GM21737 (cell line): ENCODE results near the gene SH3PXD2A.

ENCODE experiments used
- ATAC-seq: cut with Tn5 transposase; IDR thresholded peaks from one replicate; pipeline ENCODE4 v1.9.1; 2021; ENCODE audit warnings: mild to moderate bottlenecking, moderate library complexity; ENCODE audit not compliant: unreplicated experiment

The SH3PXD2A gene

DNA sequence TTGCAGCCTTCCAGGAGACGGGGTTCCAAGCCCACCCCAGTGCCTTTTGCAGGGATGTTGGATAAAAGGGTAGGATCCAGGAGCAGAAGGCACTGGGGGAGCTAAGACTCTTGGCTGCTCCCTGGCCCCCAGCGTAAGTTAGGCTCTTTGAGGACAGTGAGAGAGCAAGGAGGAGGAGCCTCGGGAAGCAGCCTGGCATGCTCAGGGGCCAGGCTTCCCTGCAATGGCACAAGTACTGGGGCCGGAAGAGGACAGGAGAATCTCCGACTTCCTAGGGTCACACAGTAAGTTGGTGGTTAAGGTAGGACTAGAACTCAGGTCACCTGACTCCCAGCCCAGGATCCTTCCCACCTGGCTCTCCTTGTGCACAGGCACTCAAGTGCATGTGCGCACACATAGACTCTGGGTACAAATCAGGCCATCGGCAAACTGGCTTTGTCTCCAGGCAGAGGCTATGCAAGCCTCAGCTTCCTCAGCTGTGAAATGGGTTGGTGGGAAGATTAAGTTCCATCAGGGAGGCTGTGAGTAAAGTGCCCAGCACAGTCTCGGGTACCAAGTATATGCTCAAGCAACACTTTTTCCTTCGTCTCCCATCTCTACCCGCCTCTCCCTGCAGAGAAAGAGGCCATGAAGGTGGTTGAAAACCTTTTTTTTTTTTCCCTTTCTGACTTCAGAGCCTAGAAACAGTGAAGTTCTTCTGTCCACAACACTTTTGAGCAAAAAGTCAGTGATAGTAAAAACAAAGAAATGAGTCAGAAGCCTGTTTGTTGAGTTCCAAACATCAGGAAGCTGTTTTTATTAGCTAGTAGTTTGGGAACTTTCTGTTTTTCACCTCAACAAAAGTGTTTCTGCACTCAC is 282.8 kb downstream of the SH3PXD2A start:
- no peak for ATAC-seq

- no peak for ATAC-seq
These were observed 283.8 kb downstream of the SH3PXD2A start for GRCh38 chr10:103571656-103571975.

DNA sequence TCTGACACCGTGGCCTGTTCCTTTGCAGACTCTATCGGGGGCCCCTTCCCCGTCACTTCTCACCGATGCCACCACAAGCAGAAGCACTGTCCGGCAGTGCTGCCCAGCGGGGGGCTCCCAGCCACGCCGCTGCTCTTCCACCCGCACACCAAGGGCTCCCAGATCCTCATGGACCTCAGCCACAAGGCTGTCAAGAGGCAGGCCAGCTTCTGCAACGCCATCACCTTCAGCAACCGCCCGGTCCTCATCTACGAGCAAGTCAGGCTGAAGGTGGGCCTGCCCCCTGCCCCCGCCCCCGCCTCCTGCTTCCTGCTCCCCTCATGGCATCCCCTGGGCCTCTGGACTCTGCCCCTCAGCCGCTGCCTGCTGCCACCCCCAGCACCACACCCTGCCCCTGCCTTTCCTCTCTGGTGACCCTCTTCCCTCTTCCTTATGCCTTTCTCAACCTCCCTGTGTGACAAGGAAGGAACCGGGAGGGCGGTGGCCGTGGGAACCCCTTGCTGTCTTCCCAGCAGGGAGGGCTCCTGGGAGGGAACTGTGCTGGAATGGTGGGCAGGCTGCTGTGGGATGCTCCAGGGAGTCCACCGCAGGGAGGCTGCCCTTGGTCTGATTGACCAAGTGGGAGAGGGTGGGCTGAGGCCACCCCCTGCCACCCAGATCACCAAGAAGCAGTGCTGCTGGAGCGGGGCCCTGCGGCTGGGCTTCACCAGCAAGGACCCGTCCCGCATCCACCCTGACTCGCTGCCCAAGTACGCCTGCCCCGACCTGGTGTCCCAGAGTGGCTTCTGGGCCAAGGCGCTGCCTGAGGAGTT is 284.3 kb downstream of the SH3PXD2A start:
- ATAC-seq = no peak

DNA sequence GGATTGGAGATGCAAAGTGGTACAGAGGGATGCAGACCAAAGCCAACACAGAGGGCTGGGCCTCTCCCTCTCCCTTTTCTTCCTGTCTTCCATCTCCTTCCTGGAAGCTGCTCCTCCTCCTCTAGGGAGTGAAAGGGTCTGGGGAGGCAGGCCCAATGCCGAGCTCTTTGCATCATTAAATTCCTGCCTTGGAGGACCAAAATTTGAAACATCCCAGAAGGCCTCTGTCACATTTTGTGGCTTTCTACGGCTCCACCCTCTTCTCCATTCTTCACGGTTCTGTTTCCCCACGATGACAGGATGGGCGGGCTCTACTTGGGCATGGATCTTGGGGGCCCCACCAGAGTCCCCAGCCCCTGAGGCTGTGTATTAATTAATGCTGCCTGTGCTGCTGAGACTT is 285.5 kb downstream of the SH3PXD2A start:
- no peak for ATAC-seq

- no peak for ATAC-seq
These were observed 286.9 kb downstream of the SH3PXD2A start for GRCh38 chr10:103568505-103568904.

- no peak for ATAC-seq
These were observed 288.8 kb downstream of the SH3PXD2A start for GRCh38 chr10:103566536-103566935.

GRCh38 chr10:103564776-103565520 is 290.4 kb downstream of the SH3PXD2A start:
- no peak for ATAC-seq

GRCh38 chr10:103564116-103564501 is 291.3 kb downstream of the SH3PXD2A start:
- ATAC-seq = no peak

GRCh38 chr10:103563231-103564115 is 291.9 kb downstream of the SH3PXD2A start:
- no peak for ATAC-seq

- ATAC-seq = no peak
These were observed 293.0 kb downstream of the SH3PXD2A start for GRCh38 chr10:103562383-103562782.

DNA sequence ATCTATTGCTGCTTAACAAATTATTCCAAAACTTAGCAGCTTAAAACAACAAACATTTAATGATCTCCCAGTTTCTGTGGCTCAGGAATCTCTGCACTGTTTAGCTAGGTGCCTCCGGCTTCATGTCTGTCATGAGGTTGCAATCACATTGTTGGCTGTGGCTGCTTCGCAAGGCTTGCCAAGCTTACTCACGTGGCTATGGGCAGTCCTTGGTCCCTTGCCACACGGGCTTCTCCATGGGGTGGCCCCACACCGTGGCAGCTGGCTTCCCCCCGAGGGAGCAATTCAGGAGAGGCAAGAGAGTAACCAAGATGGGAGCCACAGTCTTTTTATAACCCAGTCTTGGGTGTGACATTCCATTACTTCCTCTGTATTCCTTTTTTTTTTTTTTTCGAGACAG is 294.5 kb downstream of the SH3PXD2A start:
- no peak for ATAC-seq

DNA sequence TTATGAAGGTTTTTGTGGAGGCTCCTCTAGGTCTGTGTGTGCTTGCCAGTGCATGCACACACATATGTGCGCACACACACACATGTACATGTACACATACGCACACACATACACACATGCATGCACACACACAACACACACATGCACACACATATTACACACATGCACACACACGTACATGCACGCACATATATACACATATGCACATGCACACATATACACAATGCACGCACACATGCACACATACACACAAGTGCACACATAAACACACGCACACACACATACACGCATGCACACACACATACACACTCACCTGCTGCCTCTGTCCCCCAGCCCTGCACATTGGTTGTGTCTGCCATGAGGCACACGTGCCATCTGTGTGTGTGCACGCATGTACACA is 295.6 kb downstream of the SH3PXD2A start:
- no peak for ATAC-seq

DNA sequence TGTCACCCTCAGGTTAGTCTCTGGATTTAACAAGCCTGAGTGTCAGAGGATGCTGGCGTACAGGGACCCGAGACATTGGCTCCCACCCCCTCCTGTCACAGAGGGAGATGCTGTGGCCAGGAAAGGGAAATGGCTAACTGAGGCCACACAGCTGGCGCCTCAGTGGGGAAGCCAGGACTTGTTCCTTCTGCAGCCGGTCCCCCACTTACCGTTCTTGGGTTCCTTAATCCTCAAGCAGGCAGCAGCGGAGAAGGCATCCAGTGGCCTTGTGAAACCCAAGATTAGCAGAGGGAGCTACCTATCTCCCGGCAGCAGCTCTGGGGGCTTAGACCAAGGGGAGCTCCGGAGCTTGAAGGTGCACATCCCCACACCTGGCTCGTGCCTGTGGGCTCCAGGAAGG is 296.5 kb downstream of the SH3PXD2A start:
- ATAC-seq = no peak

DNA sequence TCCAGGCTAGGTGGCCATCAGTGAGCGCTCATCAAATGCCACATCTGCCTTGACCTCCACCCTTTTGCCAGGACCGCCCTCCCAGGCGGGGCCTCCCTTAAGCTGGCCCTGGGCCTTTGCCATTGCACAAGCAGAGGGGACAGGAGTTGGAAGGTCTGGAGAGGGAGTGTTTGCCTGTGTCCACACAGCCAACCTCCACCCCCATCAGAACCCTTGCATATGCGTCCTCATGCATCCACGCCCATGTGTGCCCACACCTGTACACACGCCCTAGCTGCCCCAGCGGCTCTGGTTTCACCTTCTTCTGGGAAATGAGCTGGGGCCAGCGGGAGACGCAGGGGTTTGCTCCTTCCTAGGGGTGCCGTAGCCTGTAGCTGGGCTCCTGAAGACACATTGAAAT is 297.9 kb downstream of the SH3PXD2A start:
- no peak for ATAC-seq

DNA sequence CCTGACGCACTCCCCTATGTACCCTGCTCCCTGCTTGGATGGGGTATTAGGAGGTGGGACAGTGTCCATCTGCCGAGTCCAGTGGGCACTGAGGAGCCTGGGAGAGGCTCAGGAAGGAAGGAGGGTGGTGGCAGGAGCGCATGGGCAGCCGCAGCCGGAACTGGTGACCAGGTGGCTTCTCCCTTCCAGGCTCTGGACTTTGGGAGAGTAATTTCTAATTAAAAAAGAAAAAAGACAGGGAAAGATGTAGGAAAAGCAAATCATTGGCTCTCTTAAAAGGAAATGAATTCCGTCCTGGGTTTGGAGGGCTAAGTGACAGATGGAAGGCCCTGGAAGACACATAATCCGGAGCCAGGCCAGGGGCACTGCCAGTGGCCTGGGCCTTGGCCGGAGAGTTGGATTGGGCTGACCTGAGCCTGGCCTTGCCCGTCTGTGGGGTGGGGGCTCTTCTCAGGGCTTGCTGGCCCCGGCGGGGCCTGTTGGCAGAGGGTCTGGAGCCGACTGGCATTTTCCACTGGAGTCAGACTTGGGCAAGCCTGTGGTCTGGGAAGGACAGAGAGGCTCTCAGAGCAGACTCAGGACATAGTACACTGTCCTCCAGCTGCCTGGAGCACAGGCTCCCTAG is 298.9 kb downstream of the SH3PXD2A start:
- no peak for ATAC-seq

DNA sequence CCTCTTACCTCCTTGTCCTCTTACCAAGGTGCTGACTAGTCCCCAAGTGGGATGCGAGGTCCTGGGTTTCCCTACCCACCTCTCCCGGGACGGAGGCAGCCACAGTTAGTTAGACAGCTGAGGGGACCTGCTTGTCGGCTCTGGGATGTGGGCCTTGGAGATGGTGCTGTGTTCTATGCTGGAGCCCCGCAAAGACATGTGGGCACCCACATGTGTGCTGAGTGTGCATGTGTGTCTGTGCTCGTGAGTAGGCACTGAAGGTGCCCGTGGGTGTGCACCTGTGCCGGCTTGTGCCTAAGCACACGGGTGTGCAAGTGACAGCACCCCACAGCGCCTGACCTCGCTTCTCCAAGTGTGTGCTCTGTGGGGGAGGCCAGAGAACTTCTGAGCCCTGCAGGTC is 299.7 kb downstream of the SH3PXD2A start:
- ATAC-seq = no peak

DNA sequence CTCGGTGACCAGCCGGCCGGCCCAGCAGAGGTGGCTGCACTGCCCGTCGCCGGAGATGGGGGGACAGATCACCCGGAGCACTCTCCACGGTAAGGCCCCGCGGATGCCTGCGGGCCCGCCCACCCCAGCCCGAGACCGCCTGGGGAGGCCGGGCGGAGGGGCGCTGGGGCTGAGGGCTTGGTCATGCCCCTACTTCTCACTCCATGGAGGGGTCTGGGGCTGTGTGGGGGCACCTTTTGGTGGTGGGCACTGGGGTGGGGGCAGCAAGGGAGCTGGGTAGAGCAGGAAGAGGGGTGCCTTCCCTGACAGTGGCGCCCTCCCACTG is 300.1 kb downstream of the SH3PXD2A start:
- no peak for ATAC-seq

GRCh38 chr10:103554488-103555324 is 300.7 kb downstream of the SH3PXD2A start:
- no peak for ATAC-seq

DNA sequence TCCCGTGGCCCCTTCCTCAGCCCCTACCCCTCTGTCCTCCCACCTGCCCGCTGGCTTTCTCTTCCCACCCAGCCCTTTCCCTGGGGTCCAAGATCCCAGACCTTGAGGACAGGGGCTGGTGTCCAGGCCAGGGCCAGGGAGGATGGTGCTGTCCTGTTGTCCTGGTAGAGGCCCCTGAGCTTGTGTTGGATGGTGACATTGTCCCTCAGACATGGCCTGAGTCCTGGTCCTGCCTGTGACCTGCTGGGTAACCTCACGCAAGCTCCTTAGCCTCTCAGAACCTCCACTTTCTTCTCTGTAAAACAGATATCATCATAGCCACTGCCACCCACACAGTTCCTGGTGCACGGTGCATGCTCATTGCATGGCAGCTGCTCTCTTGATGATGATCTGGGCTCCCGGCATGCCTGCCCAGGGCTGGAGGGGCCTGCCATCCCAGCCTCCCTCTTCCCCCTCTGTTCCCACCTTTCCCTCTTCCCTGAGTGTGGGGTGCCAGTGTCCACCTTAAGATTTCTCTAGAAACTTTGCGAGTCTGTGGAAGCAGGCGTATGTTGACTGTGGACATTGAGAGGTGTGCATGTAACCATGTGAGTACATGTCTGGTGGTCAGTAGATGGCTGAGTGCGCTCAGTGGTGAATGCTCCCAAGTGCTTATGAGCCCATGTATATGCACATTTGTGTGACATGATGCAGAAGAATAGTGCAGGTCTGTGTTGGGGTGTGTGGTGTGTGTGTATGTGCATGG is 301.5 kb downstream of the SH3PXD2A start:
- no peak for ATAC-seq
